ENCODE measurements around the gene CDH13. TPM values are rescaled to one million over a fixed set of nuclear protein-coding genes. Genes with fewer than 3 reads are reported as not detected.

Gene CDH13
- polyA plus RNA-seq, 1 donor from 2014 or later: 3.2 TPM

GRCh38 chr16:83159049-83159448 lies 532.3 kb downstream of the CDH13 start:
- H2AFZ ChIP-seq (ENCODE audit: low read depth, low read length): no peak overlapping the region
- TF ChIP-seq, protein P1, sequence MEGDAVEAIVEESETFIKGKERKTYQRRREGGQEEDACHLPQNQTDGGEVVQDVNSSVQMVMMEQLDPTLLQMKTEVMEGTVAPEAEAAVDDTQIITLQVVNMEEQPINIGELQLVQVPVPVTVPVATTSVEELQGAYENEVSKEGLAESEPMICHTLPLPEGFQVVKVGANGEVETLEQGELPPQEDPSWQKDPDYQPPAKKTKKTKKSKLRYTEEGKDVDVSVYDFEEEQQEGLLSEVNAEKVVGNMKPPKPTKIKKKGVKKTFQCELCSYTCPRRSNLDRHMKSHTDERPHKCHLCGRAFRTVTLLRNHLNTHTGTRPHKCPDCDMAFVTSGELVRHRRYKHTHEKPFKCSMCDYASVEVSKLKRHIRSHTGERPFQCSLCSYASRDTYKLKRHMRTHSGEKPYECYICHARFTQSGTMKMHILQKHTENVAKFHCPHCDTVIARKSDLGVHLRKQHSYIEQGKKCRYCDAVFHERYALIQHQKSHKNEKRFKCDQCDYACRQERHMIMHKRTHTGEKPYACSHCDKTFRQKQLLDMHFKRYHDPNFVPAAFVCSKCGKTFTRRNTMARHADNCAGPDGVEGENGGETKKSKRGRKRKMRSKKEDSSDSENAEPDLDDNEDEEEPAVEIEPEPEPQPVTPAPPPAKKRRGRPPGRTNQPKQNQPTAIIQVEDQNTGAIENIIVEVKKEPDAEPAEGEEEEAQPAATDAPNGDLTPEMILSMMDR (IDR thresholded peaks at IDR 0.05; ENCODE audit: poor library complexity, severe bottlenecking): no peak
- TF ChIP-seq EP300 (conservative IDR thresholded peaks at IDR 0.05; ENCODE audit: poor library complexity, severe bottlenecking) (no peak), TAF1 (IDR thresholded peaks at IDR 0.05; ENCODE audit: low read depth) (no peak), RAD21 (conservative IDR thresholded peaks at IDR 0.05) (no peak), EZH2 (IDR thresholded peaks at IDR 0.05; ENCODE audit: borderline replicate concordance, insufficient read depth, low read length, poor library complexity, severe bottlenecking) (no peak), MXI1 (conservative IDR thresholded peaks at IDR 0.05; ENCODE audit: poor library complexity, severe bottlenecking) (no peak), POLR2AphosphoS5 (IDR thresholded peaks at IDR 0.05) (no peak), SMC3 (conservative IDR thresholded peaks at IDR 0.05; ENCODE audit: poor library complexity) (no peak)
- TF ChIP-seq, protein P2, sequence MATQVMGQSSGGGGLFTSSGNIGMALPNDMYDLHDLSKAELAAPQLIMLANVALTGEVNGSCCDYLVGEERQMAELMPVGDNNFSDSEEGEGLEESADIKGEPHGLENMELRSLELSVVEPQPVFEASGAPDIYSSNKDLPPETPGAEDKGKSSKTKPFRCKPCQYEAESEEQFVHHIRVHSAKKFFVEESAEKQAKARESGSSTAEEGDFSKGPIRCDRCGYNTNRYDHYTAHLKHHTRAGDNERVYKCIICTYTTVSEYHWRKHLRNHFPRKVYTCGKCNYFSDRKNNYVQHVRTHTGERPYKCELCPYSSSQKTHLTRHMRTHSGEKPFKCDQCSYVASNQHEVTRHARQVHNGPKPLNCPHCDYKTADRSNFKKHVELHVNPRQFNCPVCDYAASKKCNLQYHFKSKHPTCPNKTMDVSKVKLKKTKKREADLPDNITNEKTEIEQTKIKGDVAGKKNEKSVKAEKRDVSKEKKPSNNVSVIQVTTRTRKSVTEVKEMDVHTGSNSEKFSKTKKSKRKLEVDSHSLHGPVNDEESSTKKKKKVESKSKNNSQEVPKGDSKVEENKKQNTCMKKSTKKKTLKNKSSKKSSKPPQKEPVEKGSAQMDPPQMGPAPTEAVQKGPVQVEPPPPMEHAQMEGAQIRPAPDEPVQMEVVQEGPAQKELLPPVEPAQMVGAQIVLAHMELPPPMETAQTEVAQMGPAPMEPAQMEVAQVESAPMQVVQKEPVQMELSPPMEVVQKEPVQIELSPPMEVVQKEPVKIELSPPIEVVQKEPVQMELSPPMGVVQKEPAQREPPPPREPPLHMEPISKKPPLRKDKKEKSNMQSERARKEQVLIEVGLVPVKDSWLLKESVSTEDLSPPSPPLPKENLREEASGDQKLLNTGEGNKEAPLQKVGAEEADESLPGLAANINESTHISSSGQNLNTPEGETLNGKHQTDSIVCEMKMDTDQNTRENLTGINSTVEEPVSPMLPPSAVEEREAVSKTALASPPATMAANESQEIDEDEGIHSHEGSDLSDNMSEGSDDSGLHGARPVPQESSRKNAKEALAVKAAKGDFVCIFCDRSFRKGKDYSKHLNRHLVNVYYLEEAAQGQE (IDR thresholded peaks at IDR 0.05; ENCODE audit: borderline replicate concordance): no peak
- H3K27ac ChIP-seq (ENCODE audit: low read length): no peak overlapping the region
- no peaks in the 10 kb centered on the region for H3K9me2 ChIP-seq (ENCODE audit: insufficient read depth, low read length)
- H3F3A ChIP-seq (ENCODE audit: insufficient read depth, low read length, poor library complexity, severe bottlenecking): no peaks in the 10 kb centered on the region
- no peak overlapping the region for H3K4me2 ChIP-seq (ENCODE audit: low read length)
- no peaks in the 10 kb centered on the region for H3K27me3 ChIP-seq (ENCODE audit: insufficient read depth, low read depth, low read length)
- H3K9ac ChIP-seq (ENCODE audit: low read length): no peak overlapping the region
- H3K36me3 ChIP-seq (ENCODE audit: insufficient read depth, low read length): no peaks in the 10 kb centered on the region
- no peak overlapping the region for H3K4me3 ChIP-seq (ENCODE audit: low read length)
- no peaks in the 10 kb centered on the region for H3K79me2 ChIP-seq (replicated peaks; ENCODE audit: insufficient read depth, low read length)
- H3K9me3 ChIP-seq (ENCODE audit: low read length): no peaks in the 10 kb centered on the region
- H4K20me1 ChIP-seq (ENCODE audit: insufficient read depth): no peaks in the 10 kb centered on the region

DNA sequence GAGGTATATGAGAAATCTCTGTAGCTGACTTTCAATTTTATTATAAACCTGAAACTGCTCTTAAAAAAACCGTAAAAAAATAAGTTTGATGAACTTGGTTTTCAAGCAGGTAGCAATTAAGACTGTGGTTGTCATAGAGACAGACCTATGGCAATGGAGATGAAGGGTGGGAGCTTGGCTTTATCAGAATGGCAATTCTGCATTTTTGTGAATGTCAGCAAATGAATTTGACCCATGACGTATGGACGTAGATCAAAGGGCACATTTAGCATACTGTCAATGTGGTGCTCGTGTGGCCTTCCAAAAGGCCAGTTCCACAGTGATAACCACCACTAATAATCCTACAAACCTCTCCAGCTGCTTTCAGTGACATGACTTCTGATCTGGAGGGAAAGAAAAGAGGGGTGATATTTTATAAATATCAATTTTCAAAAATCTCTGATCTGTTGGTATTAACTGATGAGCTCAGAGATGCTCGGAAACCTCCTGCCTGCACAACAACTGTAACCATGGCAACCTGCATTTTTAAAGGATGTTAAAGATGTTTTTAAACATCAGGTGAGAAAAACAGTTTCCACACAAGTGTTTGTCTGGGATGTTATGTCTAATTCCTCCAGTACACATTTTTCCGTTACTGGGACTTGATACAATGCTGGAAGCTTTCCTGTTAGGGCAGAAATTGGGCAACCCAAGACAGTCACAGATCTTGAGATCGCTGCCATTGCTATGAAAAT lies 533.7 kb downstream of the CDH13 start:
- Histone ChIP-seq H3K4me3 (ENCODE audit: low read length) (peak overlapping the region; percentile 42), H4K20me1 (ENCODE audit: insufficient read depth) (no peaks in the 10 kb centered on the region), H3K79me2 (replicated peaks; ENCODE audit: insufficient read depth, low read length) (no peaks in the 10 kb centered on the region), H3K36me3 (ENCODE audit: insufficient read depth, low read length) (no peaks in the 10 kb centered on the region), H3K4me2 (ENCODE audit: low read length) (peak overlapping the region; percentile 54), H3K9ac (ENCODE audit: low read length) (peak overlapping the region; percentile 46), H3K9me3 (ENCODE audit: low read length) (no peaks in the 10 kb centered on the region), H3K27ac (ENCODE audit: low read length) (peak overlapping the region; percentile 85), H2AFZ (ENCODE audit: low read depth, low read length) (peak overlapping the region; percentile 34), H3K9me2 (ENCODE audit: insufficient read depth, low read length) (no peaks in the 10 kb centered on the region), H3F3A (ENCODE audit: insufficient read depth, low read length, poor library complexity, severe bottlenecking) (no peaks in the 10 kb centered on the region), H3K27me3 (ENCODE audit: insufficient read depth, low read depth, low read length) (no peaks in the 10 kb centered on the region)
- TF ChIP-seq, protein P2 (IDR thresholded peaks at IDR 0.05; ENCODE audit: borderline replicate concordance): peak; percentile 51
- TF ChIP-seq EP300 (conservative IDR thresholded peaks at IDR 0.05; ENCODE audit: poor library complexity, severe bottlenecking) (peak; percentile 54), POLR2AphosphoS5 (IDR thresholded peaks at IDR 0.05) (no peak)

All from neural cell (in vitro differentiated cells).